Osteoblast (primary cell): ENCODE results near the gene HIRIP3. TPM values are rescaled to one million over a fixed set of nuclear protein-coding genes. Genes with fewer than 3 reads are reported as not detected.

Experiments used
- DNase-seq: peaks from one replicate; pipeline ENCODE4 v3.0.0; 2011; ENCODE audit warnings: low spot score, mixed read lengths; ENCODE audit not compliant: insufficient read length; ENCODE audit errors: missing footprints
- H2AFZ ChIP-seq: 2 replicates; pipeline ENCODE4 v1.6.0; 2011; ENCODE audit warnings: mild to moderate bottlenecking, low read length
- H3K27ac ChIP-seq: 2 replicates; pipeline ENCODE4 v1.5.1; 2011; ENCODE audit warnings: mild to moderate bottlenecking, low read depth, low read length, moderate library complexity
- H3K27me3 ChIP-seq: 2 replicates; pipeline ENCODE4 v1.6.0; 2012; ENCODE audit warnings: mild to moderate bottlenecking, control low read depth, inconsistent platforms, low read length, moderate library complexity; ENCODE audit not compliant: insufficient read depth
- H3K36me3 ChIP-seq: 2 replicates; pipeline ENCODE4 v1.5.1; 2011; ENCODE audit warnings: mild to moderate bottlenecking, low read length, control low read depth, moderate library complexity; ENCODE audit not compliant: insufficient read depth
- H3K4me1 ChIP-seq: 2 replicates; pipeline ENCODE4 v1.5.1; 2011; ENCODE audit warnings: mild to moderate bottlenecking, low read length, control low read depth, moderate library complexity; ENCODE audit not compliant: insufficient read depth
- H3K4me2 ChIP-seq: 2 replicates; pipeline ENCODE4 v1.6.0; 2011; ENCODE audit warnings: mild to moderate bottlenecking, low read length; ENCODE audit not compliant: insufficient read depth
- H3K4me3 ChIP-seq: fragments of 200-600 bp; sonication (generic); 3 replicates; pipeline ENCODE4 v1.5.1; 2012; ENCODE audit warnings: mild to moderate bottlenecking, low read length, inconsistent platforms; ENCODE audit not compliant: insufficient read depth
- H3K79me2 ChIP-seq: 2 replicates; pipeline ENCODE4 v1.6.0; 2012; ENCODE audit warnings: mild to moderate bottlenecking, low read length, control low read depth, inconsistent platforms; ENCODE audit not compliant: insufficient read depth
- H3K9me3 ChIP-seq: 2 replicates; pipeline ENCODE4 v1.5.1; 2011; ENCODE audit warnings: low read depth, low read length, control low read depth
- H4K20me1 ChIP-seq: 2 replicates; pipeline ENCODE4 v1.6.0; 2012; ENCODE audit warnings: mild to moderate bottlenecking, low read length, control low read depth; ENCODE audit not compliant: insufficient read depth
- total RNA-seq: library from RNA; depleted of rRNA; stranded (reverse); fragments of >200 nt; gene quantifications from 2 replicates; pipeline ENCODE4 v1.2.3, GENCODE V29; 2012
- TF ChIP-seq, protein P1 (sequence below): IDR thresholded peaks from 2 replicates; pipeline ENCODE4 v1.5.1; 2011; ENCODE audit warnings: mild to moderate bottlenecking, low read depth, low read length, moderate library complexity; ENCODE audit errors: extremely low read depth

Gene HIRIP3
- total RNA-seq, 1 donor: 5.8 TPM

DNA sequence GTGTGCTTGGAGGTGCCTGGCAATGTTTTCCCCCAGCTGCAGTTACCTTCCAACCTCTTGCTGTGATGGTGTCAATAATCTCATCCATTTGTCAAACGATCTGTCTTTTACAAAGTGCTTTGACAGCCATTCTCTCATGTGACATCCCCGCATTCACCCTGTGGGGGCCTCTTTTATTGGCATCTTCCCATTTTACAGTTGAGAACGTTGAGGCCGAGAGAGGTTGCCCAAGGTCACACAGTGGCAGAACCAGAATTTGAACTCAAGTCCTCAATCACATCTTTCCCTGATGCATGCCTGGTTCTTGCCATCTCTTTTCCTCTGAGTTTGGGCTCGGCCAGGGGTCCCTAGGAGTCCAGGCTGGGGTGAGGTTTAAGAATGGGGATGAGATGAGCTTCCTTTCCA lies 20.3 kb downstream of the HIRIP3 start:
- TF ChIP-seq, protein P1, sequence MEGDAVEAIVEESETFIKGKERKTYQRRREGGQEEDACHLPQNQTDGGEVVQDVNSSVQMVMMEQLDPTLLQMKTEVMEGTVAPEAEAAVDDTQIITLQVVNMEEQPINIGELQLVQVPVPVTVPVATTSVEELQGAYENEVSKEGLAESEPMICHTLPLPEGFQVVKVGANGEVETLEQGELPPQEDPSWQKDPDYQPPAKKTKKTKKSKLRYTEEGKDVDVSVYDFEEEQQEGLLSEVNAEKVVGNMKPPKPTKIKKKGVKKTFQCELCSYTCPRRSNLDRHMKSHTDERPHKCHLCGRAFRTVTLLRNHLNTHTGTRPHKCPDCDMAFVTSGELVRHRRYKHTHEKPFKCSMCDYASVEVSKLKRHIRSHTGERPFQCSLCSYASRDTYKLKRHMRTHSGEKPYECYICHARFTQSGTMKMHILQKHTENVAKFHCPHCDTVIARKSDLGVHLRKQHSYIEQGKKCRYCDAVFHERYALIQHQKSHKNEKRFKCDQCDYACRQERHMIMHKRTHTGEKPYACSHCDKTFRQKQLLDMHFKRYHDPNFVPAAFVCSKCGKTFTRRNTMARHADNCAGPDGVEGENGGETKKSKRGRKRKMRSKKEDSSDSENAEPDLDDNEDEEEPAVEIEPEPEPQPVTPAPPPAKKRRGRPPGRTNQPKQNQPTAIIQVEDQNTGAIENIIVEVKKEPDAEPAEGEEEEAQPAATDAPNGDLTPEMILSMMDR: no peak
- no peak overlapping the region for H2AFZ ChIP-seq
- no peaks in the 10 kb centered on the region for H3K27me3 ChIP-seq
- H3K27ac ChIP-seq: no peak overlapping the region
- H3K4me2 ChIP-seq: peak overlapping the region; percentile 91
- peaks cover 59% of the 10 kb centered on the region for H3K79me2 ChIP-seq
- no peaks in the 10 kb centered on the region for H3K9me3 ChIP-seq
- peaks cover 28% of the 10 kb centered on the region for H3K4me1 ChIP-seq
- peaks cover 49% of the 10 kb centered on the region for H4K20me1 ChIP-seq
- H3K36me3 ChIP-seq: peaks cover 41% of the 10 kb centered on the region
- H3K4me3 ChIP-seq: peak overlapping the region; percentile 93
- peak; percentile 68 for DNase-seq

DNA sequence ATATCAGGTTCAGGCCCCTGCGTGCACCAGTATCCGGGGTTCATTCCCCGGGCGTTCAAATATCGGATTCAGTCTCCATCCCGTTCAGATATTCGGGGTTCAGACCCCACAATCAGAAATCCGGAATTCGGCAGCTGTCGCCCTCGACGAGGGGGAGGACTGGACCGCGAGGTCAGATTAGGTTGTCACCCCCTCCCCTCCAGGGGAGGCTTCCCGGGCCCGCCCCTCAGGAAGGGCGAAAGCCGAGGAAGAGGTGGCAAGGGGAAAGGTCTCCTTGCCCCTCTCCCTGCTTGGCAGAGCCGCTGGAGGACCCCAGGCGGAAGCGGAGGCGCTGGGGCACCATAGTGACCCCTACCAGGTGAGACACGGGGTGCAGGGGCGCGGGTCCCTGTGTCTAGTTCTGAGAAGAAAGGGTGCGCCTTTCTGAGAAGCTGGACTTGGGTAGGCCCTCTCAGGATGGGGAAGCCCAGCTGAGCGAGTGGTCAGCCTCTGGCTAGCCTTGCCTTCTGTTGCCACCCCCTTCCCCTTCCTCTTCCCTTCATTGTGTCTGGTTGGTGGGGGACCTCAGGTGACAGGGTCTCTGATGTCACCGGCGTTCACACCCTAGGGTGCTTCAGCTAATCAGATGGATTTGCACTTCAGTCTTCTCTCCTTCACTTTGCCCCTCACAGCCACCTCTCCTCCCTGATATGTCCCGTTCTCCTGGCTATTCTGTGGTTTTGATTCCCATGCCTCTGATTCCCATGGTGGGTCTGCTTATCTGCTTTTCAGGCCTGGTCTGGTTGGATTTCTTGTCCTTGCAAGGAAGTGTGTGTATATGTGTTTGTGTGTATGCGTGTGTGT lies 20.9 kb downstream of the HIRIP3 start:
- Histone ChIP-seq H2AFZ (peak overlapping the region; percentile 69), H3K9me3 (no peaks in the 10 kb centered on the region), H3K4me1 (peaks cover 28% of the 10 kb centered on the region), H3K4me3 (peak overlapping the region; percentile 93), H3K27ac (peak overlapping the region; percentile 75), H3K4me2 (peak overlapping the region; percentile 91), H3K27me3 (no peaks in the 10 kb centered on the region), H3K79me2 (peaks cover 56% of the 10 kb centered on the region), H4K20me1 (peaks cover 49% of the 10 kb centered on the region), H3K36me3 (peaks cover 37% of the 10 kb centered on the region)
- TF ChIP-seq, protein P1: no peak
- DNase-seq: peak; percentile 84

DNA sequence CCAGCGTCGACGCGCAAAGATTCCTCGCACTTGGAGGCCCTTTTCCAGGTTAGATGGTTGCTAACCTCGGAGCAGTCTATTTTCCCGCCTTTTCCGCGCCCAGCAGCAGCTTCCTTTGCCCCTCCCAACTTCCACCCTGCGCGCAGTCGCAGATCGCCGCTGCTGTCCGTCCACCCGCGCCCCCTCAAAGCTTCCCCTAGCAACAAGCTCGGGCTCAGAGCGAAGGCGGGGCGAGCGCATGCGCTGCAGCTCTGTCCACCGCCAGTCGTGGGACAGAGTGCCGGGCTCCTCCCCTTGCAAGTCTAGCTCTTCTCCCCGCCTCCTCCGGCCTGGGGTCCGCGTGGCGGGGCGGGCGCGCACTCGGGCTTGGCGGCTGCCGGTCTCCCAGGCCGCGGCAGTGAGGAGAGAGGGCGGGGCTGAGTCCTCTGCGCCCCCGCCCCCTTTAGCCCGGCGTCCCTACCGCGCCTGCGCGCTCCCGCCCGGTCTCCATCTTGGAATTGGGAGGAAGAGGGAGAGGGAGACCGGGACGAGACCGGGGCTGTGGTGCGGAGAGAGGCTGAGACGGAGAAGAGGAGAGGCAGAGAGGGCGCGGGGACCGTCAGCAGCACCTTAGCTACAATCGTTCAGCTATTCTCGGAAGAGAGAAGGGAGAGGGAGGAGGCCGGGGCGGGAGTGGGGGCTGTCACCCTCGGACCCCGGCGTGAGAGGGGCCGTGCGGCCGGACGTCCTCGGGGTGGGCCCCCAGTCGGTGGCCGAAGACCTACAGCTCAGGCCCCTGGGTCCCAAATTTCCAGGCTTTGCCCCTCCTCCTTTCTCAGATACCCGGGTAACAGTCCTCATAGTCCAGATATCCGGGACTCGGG lies 21.8 kb downstream of the HIRIP3 start, which contains the start of gene TAOK2:
TSS of gene TAOK2 (plus strand) at position 485 of the 863 bp plus-strand sequence. CDS start 3,905 bp downstream, outside the sequence.
- peak; percentile 100 for DNase-seq
- Histone ChIP-seq H3K4me2 (peak within 1 kb of the TSS; percentile 91), H3K27ac (peak within 1 kb of the TSS; percentile 75), H3K9me3 (no peaks in the 10 kb centered on the region), H3K4me1 (peaks cover 28% of the 10 kb centered on the region), H3K79me2 (peaks cover 49% of the 10 kb centered on the region), H3K36me3 (peaks cover 34% of the 10 kb centered on the region), H2AFZ (peak within 1 kb of the TSS; percentile 69), H3K27me3 (no peaks in the 10 kb centered on the region), H3K4me3 (peak within 1 kb of the TSS; percentile 93), H4K20me1 (peaks cover 43% of the 10 kb centered on the region)
- TF ChIP-seq, protein P1: no peak

DNA sequence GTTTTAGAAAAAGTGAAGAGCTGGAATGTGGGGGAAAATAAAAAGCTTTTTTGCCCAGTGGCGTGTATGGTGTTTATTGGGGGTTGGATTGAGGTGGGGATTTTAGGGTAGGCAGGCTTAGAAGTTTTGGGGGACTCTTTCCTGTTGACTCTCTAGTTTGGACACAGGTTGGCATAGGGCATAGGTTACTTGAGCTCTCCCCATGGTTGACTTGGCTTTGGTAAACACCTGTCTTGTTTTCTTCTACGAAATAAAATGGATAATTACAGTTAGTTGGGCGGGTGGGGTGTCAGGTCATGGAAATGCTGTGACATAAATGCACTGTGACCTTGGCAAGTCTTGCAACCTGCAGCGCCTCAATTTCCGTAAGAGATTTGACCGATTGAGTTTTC lies 22.4 kb downstream of the HIRIP3 start:
- TF ChIP-seq, protein P1: no peak
- H3K27ac ChIP-seq: no peak overlapping the region
- peak overlapping the region; percentile 58 for H3K4me2 ChIP-seq
- H3K36me3 ChIP-seq: peaks cover 34% of the 10 kb centered on the region
- peaks cover 28% of the 10 kb centered on the region for H3K4me1 ChIP-seq
- H3K4me3 ChIP-seq: no peak overlapping the region
- H2AFZ ChIP-seq: peak overlapping the region; percentile 58
- peaks cover 36% of the 10 kb centered on the region for H4K20me1 ChIP-seq
- H3K9me3 ChIP-seq: no peaks in the 10 kb centered on the region
- H3K27me3 ChIP-seq: no peaks in the 10 kb centered on the region
- H3K79me2 ChIP-seq: peaks cover 43% of the 10 kb centered on the region
- no peak for DNase-seq
